C4-2B (cell line): ENCODE measurements around the gene EPN2.

Experiments used
- ZFX ChIP-seq: fragments of 450-650 bp; IDR thresholded peaks from 2 replicates; pipeline ENCODE4 v1.6.1; 2017
- TF ChIP-seq, protein P1 (sequence below): fragments of 450-650 bp; conservative IDR thresholded peaks from 2 replicates; pipeline ENCODE4 v1.5.1; 2017; ENCODE audit warnings: mild to moderate bottlenecking

DNA sequence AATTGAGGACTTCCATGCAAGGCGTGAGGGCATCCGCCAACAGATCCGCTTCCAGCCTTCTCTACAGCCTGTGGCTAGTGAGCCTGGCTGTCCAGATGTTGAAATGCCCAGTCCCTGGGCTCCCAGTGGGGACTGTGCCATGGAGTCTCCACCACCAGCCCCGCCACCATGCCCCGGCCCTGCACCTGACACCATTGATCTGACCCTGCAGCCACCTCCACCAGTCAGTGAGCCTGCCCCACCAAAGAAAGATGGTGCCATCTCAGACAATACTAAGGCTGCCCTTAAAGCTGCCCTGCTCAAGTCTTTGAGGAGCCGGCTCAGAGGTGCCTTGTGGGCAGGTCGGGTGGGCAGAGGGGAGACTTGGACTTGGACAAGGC, 144.2 kb downstream of the EPN2 start:
- TF ChIP-seq, protein P1, sequence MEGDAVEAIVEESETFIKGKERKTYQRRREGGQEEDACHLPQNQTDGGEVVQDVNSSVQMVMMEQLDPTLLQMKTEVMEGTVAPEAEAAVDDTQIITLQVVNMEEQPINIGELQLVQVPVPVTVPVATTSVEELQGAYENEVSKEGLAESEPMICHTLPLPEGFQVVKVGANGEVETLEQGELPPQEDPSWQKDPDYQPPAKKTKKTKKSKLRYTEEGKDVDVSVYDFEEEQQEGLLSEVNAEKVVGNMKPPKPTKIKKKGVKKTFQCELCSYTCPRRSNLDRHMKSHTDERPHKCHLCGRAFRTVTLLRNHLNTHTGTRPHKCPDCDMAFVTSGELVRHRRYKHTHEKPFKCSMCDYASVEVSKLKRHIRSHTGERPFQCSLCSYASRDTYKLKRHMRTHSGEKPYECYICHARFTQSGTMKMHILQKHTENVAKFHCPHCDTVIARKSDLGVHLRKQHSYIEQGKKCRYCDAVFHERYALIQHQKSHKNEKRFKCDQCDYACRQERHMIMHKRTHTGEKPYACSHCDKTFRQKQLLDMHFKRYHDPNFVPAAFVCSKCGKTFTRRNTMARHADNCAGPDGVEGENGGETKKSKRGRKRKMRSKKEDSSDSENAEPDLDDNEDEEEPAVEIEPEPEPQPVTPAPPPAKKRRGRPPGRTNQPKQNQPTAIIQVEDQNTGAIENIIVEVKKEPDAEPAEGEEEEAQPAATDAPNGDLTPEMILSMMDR: no peak
- TF ChIP-seq ZFX: no peak
